H1 (cell line): ENCODE results near the gene PTTG1IP. TPM values are rescaled to one million over a fixed set of nuclear protein-coding genes. Genes with fewer than 3 reads are reported as not detected.

Source experiments
- CTCF ChIA-PET: fragments of 300-600 bp; sonication (Branson Sonifier 250); formaldehyde crosslinking; loops from one replicate; lab custom pipeline; 2021; ENCODE audit not compliant: partially characterized antibody; lab: Charles Lee
- POLR2A ChIA-PET: fragments of 300-600 bp; sonication (Branson Sonifier 250); formaldehyde crosslinking; loops from one replicate; lab custom pipeline; 2021; ENCODE audit warnings: inconsistent platforms; ENCODE audit not compliant: partially characterized antibody; lab: Charles Lee
- DNase-seq, 2 experiments: peaks; one replicate each; pipeline versions ENCODE4 v3.0.0 to v3.0.0-alpha.2; 2010 to 2022; ENCODE audit warnings: low spot score in 2 of 2, low read depth in 1 of 2, mixed read lengths in 1 of 2
- FAIRE-seq: peaks from 2 replicates; lab custom pipeline; 2011; peaks lifted over from hg19 to GRCh38; lab: Jason Lieb, UNC
- H2AFZ ChIP-seq: 2 replicates; pipeline ENCODE4 v1.8.1; 2012; ENCODE audit warnings: low read length, inconsistent platforms
- H2AK5ac ChIP-seq: 2 replicates; pipeline ENCODE4 v1.6.1; 2013; ENCODE audit warnings: low read depth, low read length
- H2BK120ac ChIP-seq: replicated peaks from 2 replicates; pipeline ENCODE3; 2013; ENCODE audit warnings: low read depth, low read length, inconsistent platforms
- H2BK12ac ChIP-seq: 2 replicates; pipeline ENCODE4 v1.6.1; 2013; ENCODE audit warnings: low read depth, low read length
- H2BK15ac ChIP-seq: 2 replicates; pipeline ENCODE4 v1.6.1; 2013; ENCODE audit warnings: low read length
- H2BK20ac ChIP-seq: 2 replicates; pipeline ENCODE4 v1.6.1; 2013; ENCODE audit warnings: low read length
- H2BK5ac ChIP-seq: 2 replicates; pipeline ENCODE4 v1.6.1; 2013; ENCODE audit warnings: low read depth, low read length
- H3K14ac ChIP-seq: 2 replicates; pipeline ENCODE4 v1.6.1; 2013; ENCODE audit warnings: inconsistent platforms; ENCODE audit not compliant: insufficient read length
- H3K18ac ChIP-seq: 2 replicates; pipeline ENCODE4 v1.6.1; 2013; ENCODE audit warnings: low read length; ENCODE audit errors: extremely low read depth
- H3K23ac ChIP-seq: 2 replicates; pipeline ENCODE4 v1.6.1; 2013; ENCODE audit warnings: inconsistent platforms; ENCODE audit not compliant: insufficient read length
- H3K23me2 ChIP-seq: 2 replicates; pipeline ENCODE4 v1.6.1; 2013; ENCODE audit warnings: low read depth, low read length
- H3K27ac ChIP-seq: 2 replicates; pipeline ENCODE4 v1.6.1; 2011; ENCODE audit warnings: low read depth, low read length, inconsistent platforms
- H3K27me3 ChIP-seq, 4 experiments: replicated peaks in 1 of 4; 1 replicate in 1 of 4; 2 replicates in 3 of 4; pipeline versions ENCODE4 v1.6.1 to v1.8.1; 2011 to 2013; ENCODE audit warnings: low read length in 3 of 4, mild to moderate bottlenecking in 3 of 4, inconsistent platforms in 2 of 4, mixed read lengths in 2 of 4, moderate library complexity in 1 of 4; ENCODE audit not compliant: control insufficient read depth in 3 of 4, insufficient read depth in 3 of 4; ENCODE audit errors: extremely low read depth in 1 of 4
- H3K36me3 ChIP-seq, 4 experiments: 2 replicates each; pipeline versions ENCODE4 v1.6.1 to v1.8.1; 2011 to 2013; ENCODE audit warnings: mild to moderate bottlenecking in 4 of 4, low read length in 3 of 4, moderate library complexity in 2 of 4, control low read depth in 1 of 4, inconsistent platforms in 1 of 4; ENCODE audit not compliant: insufficient read depth in 4 of 4, control insufficient read depth in 2 of 4
- H3K4ac ChIP-seq: replicated peaks from 2 replicates; pipeline ENCODE3; 2013; ENCODE audit warnings: low read length, low read depth, mixed read lengths, inconsistent platforms; ENCODE audit not compliant: insufficient read length
- H3K4me1 ChIP-seq, 4 experiments: replicated peaks in 1 of 4; 1 replicate in 1 of 4; 2 replicates in 3 of 4; pipeline versions ENCODE4 v1.6.1 to v1.8.1; 2011 to 2013; ENCODE audit warnings: low read length in 3 of 4, inconsistent platforms in 2 of 4, mixed read lengths in 1 of 4; ENCODE audit not compliant: insufficient read depth in 4 of 4, control insufficient read depth in 3 of 4
- H3K4me2 ChIP-seq, 2 experiments: 2 replicates each; pipeline versions ENCODE4 v1.6.1 to v1.8.1; 2011 to 2013; ENCODE audit warnings: low read depth in 2 of 2, low read length in 2 of 2, control low read depth in 1 of 2, inconsistent platforms in 1 of 2, mild to moderate bottlenecking in 1 of 2; ENCODE audit not compliant: insufficient read depth in 1 of 2
- H3K4me3 ChIP-seq, 4 experiments: fragments of 200-600, 300-600 bp in 1 of 4; sonication (generic), shearing (Covaris generic), sonication (Bioruptor Twin) in 1 of 4; 2 replicates each; pipeline versions ENCODE4 v1.5.1 to v1.8.1; 2011 to 2016; ENCODE audit warnings: low read length in 4 of 4, low read depth in 3 of 4, control low read depth in 2 of 4, inconsistent platforms in 2 of 4, mild to moderate bottlenecking in 2 of 4, mixed read lengths in 1 of 4, moderate library complexity in 1 of 4; ENCODE audit not compliant: insufficient read depth in 2 of 4; ENCODE audit errors: extremely low read depth in 1 of 4
- H3K56ac ChIP-seq: replicated peaks from 2 replicates; pipeline ENCODE3; 2013; ENCODE audit warnings: low read depth, mild to moderate bottlenecking, mixed read lengths, low read length, inconsistent platforms; ENCODE audit not compliant: insufficient read length
- H3K79me1 ChIP-seq: 2 replicates; pipeline ENCODE4 v1.6.1; 2013; ENCODE audit warnings: low read depth, low read length, control low read depth
- H3K79me2 ChIP-seq, 2 experiments: 2 replicates each; pipeline versions ENCODE4 v1.6.1 to v1.8.1; 2012 to 2013; ENCODE audit warnings: low read length in 2 of 2, mild to moderate bottlenecking in 2 of 2, inconsistent platforms in 1 of 2; ENCODE audit not compliant: insufficient read depth in 2 of 2, control insufficient read depth in 1 of 2
- H3K9ac ChIP-seq, 4 experiments: replicated peaks in 1 of 4; 1 replicate in 1 of 4; 2 replicates in 3 of 4; pipeline versions ENCODE4 v1.6.1 to v1.8.1; 2011 to 2013; ENCODE audit warnings: low read depth in 3 of 4, low read length in 3 of 4, control low read depth in 2 of 4, mild to moderate bottlenecking in 2 of 4, moderate library complexity in 2 of 4, inconsistent platforms in 1 of 4; ENCODE audit errors: extremely low read depth in 1 of 4
- H3K9me3 ChIP-seq, 2 experiments: 2 replicates each; pipeline versions ENCODE4 v1.6.1 to v1.8.1; 2012 to 2013; ENCODE audit warnings: mild to moderate bottlenecking in 2 of 2, moderate library complexity in 2 of 2, control low read depth in 1 of 2, inconsistent platforms in 1 of 2, low read depth in 1 of 2, low read length in 1 of 2, mixed read lengths in 1 of 2; ENCODE audit not compliant: insufficient read depth in 2 of 2
- H4K20me1 ChIP-seq, 2 experiments: replicated peaks in 1 of 2; 2 replicates each; pipeline versions ENCODE3 to v1.8.1; 2011 to 2013; ENCODE audit warnings: inconsistent platforms in 2 of 2, low read length in 2 of 2, mild to moderate bottlenecking in 1 of 2; ENCODE audit not compliant: insufficient read depth in 2 of 2, control insufficient read depth in 1 of 2
- H4K5ac ChIP-seq: 2 replicates; pipeline ENCODE4 v1.6.1; 2013; ENCODE audit warnings: low read length, low read depth, mixed read lengths, inconsistent platforms; ENCODE audit not compliant: insufficient read length
- H4K8ac ChIP-seq: 2 replicates; pipeline ENCODE4 v1.8.0; 2013; ENCODE audit warnings: mild to moderate bottlenecking, moderate library complexity, low read length, inconsistent platforms; ENCODE audit not compliant: insufficient read depth; ENCODE audit errors: extremely low read depth
- H4K91ac ChIP-seq: replicated peaks from 2 replicates; pipeline ENCODE3; 2013; ENCODE audit warnings: low read length, mixed read lengths, inconsistent platforms; ENCODE audit not compliant: insufficient read length
- ASH2L ChIP-seq: fragments of 200-600, 300-600 bp; sonication (generic); IDR thresholded peaks from one replicate; pipeline ENCODE4 v1.7.1; 2017; ENCODE audit warnings: low read length
- CBX8 ChIP-seq: fragments of 300-800, 300-1000 bp; sonication (generic); IDR thresholded peaks from 2 replicates; pipeline ENCODE4 v1.7.1; 2016; ENCODE audit warnings: low read depth, low read length, borderline replicate concordance
- CHD1 ChIP-seq: IDR thresholded peaks from 2 replicates; pipeline ENCODE4 v1.6.1; 2012; ENCODE audit warnings: low read depth, low read length, improper control_type of control experiment
- MAFK ChIP-seq: IDR thresholded peaks from 2 replicates; pipeline ENCODE4 v1.6.1; 2012; ENCODE audit warnings: low read depth, mild to moderate bottlenecking, improper control_type of control experiment, low read length
- SAP30 ChIP-seq: fragments of 300-600 bp; sonication (generic); IDR thresholded peaks from 2 replicates; pipeline ENCODE4 v1.7.1; 2012; ENCODE audit warnings: low read length, moderate library complexity, mild to moderate bottlenecking, inconsistent platforms; ENCODE audit not compliant: insufficient read depth, insufficient replicate concordance
- TBP ChIP-seq: IDR thresholded peaks from 2 replicates; pipeline ENCODE4 v1.6.1; 2011; ENCODE audit warnings: low read depth, low read length, improper control_type of control experiment
- TEAD4 ChIP-seq: IDR thresholded peaks from 2 replicates; pipeline ENCODE4 v1.6.1; 2012; ENCODE audit warnings: low read depth, low read length, inconsistent platforms, mixed read lengths
- YY1 ChIP-seq: IDR thresholded peaks from 2 replicates; pipeline ENCODE4 v1.6.1; 2011; ENCODE audit warnings: low read depth, mild to moderate bottlenecking, low read length
- WGBS, 2 experiments: shearing (Covaris generic) in 1 of 2; methylation state at CpG; one replicate each; pipeline versions ENCODE4 v1.1.6 to v1.1.7; 2013 to 2015; ENCODE audit warnings: low lambda C conversion rate in 2 of 2, mixed read lengths in 2 of 2, inconsistent platforms in 1 of 2, low coverage in 1 of 2, missing lambda C conversion rate in 1 of 2; ENCODE audit not compliant: insufficient replicate concordance in 2 of 2, insufficient coverage in 1 of 2, insufficient read length in 1 of 2; ENCODE audit errors: extremely low coverage in 1 of 2, missing lambda C conversion rate in 1 of 2; 5-methylcytosine and 5-hydroxymethylcytosine counted together
- polyA plus RNA-seq, 7 experiments: library from polyadenylated mRNA; depleted of rRNA in 3 of 7; stranded (reverse) in 5 of 7; unstranded in 2 of 7; fragments of >200 nt in 5 of 7; fragments of 200-250 nt in 2 of 7; gene quantifications; 1 replicate in 5 of 7; 2 replicates in 1 of 7; 4 replicates in 1 of 7; pipeline versions ENCODE4 v1.2.1 to v1.2.3, GENCODE V29; 2011 to 2013; ENCODE audit warnings: missing spikeins in 2 of 7, mixed read lengths in 2 of 7
- total RNA-seq: library from RNA; stranded (reverse); fragmentation: NEBNext Ultra II Directional; extraction: Animal tissue kit (Norgen Biotek cat#: 25700); gene quantifications from 2 replicates; pipeline ENCODE4 v1.2.1, GENCODE V29; 2021

Gene PTTG1IP
- total and polyA plus RNA-seq, 2 of the 8 experiments (the other 6 are each of a cell fraction or from before 2014, with no cell fraction given) = 90.8 to 130 TPM

DNA sequence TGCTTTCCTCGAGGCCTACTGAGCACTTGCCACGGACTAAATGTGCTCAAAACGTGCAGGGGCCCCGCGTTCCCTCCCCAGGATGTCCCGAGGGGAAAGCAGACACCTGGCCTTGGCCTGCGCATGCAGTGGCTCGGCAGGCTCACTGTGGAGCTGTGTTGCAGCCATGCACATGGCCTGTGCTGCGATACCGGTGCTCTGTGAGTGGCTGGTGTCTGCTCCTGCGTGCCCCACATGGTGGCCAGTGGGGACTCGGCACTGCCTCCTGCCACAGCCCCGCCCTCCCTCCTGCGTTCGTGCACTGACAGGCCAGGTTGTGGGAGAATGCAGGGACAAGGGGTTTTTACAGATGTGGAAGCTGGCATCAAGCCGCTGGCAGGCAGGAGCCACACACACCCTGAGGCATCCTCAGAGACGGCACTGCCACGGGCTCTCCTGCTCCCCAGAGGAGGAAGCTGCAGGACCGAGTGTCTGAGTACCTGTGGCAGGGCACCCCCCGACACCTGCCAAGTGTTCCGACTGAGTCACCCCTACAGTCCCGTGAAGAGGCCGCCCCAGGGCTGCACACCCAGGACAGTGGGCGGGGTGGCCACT, 16.9 kb upstream of the PTTG1IP start:
- Histone ChIP-seq H2BK20ac (no peak overlapping the region), H2AFZ (no peak overlapping the region), H2BK15ac (no peak overlapping the region), H3K23ac (no peak overlapping the region), H3K4ac (no peak overlapping the region), H3K4me3 (no peak overlapping the region), H4K20me1 (peaks cover 0 to 2% of the 10 kb centered on the region in 2 experiments), H3K79me1 (no peaks in the 10 kb centered on the region), H3K27me3 (no peaks in the 10 kb centered on the region; a peak in 1 of 7 replicates), H4K8ac (0 out of 2 replicates have a peak overlapping the region, but pooled peaks have one; percentile 68), H3K36me3 (no peaks in the 10 kb centered on the region), H3K9ac (no peak overlapping the region), H3K18ac (no peak overlapping the region), H2AK5ac (peak overlapping the region; percentile 24; the same call in 1 of the 2 replicates)
- no peak for FAIRE-seq
- DNase-seq = no peak
- TF ChIP-seq SAP30 (no peak), TEAD4 (no peak), TBP (no peak), CHD1 (no peak), ASH2L (no peak), CBX8 (no peak), MAFK (no peak), YY1 (no peak)
- TF ChIP-seq, all 59 proteins: peak for 0
- H3K14ac ChIP-seq = no peak overlapping the region
- H2BK12ac ChIP-seq = no peak overlapping the region
- H2BK5ac ChIP-seq = no peak overlapping the region
- H3K4me1 ChIP-seq = no peaks in the 10 kb centered on the region
- H3K27ac ChIP-seq = no peak overlapping the region
- POLR2A ChIA-PET = no interaction called here
- CTCF ChIA-PET = interaction anchor here (1.2 to 4.8 kb wide), 2 partner anchors 17 to 20 kb away, joined by 5 to 28 read pairs; no protein-coding TSS in a partner anchor
- no peaks in the 10 kb centered on the region for H3K9me3 ChIP-seq
- H3K23me2 ChIP-seq = no peaks in the 10 kb centered on the region
- no peaks in the 10 kb centered on the region for H3K79me2 ChIP-seq
- 85% methylated on average over 20 of the region's 24 CpGs; no CpG with 5 or more reads in 1 of the 2 experiments for WGBS, 2 experiments
- no peak overlapping the region for H2BK120ac ChIP-seq
- H4K5ac ChIP-seq = no peak overlapping the region
- H4K91ac ChIP-seq = no peak overlapping the region
- no peak overlapping the region for H3K4me2 ChIP-seq
- H3K56ac ChIP-seq = no peak overlapping the region
